Left cardiac atrium (tissue), 4 donors: ENCODE results near the gene AUTS2. TPM values are rescaled to one million over a fixed set of nuclear protein-coding genes. Genes with fewer than 3 reads are reported as not detected.
A peak's percentile ranks its signal among the peaks of the same experiment; 100 is the strongest.

ENCODE experiments used
- ATAC-seq, 2 donors: fragments of 200-7000 bp; cut with Tn5 transposase; one replicate each; pipeline ENCODE4 v1.9.1; 2020; ENCODE audit warnings: mild to moderate bottlenecking in 2 of 2, moderate library complexity in 2 of 2
- DNase-seq: peaks from one replicate; pipeline ENCODE4 v3.0.0-alpha.2; 2020
- intact Hi-C, 2 donors: fragments of 100-400 bp; cut with DNase I; formaldehyde crosslinking; loops; one replicate each; pipeline versions ENCODE4 v1.14.1 to v1.15.1; 2022 to 2023
- total RNA-seq, 2 donors: library from RNA; stranded (reverse); fragmentation: NEBNext Ultra II Directional; extraction: Animal tissue kit (Norgen Biotek cat#: 25700); gene quantifications; one replicate each; pipeline ENCODE4 v1.2.1, GENCODE V29; 2021
- donor health status: DM: no; HTN: yes; CAD: no.
- donor health status: DM: no; HTN: yes; CAD: no; lungs with severe emphysema.
- donor health status: DM: yes; HTN: yes; CAD: no.
- donor health status: Dilated cardiomyopathy.

Gene AUTS2
- total RNA-seq, 2 donors from 2014 or later: 10.5 to 15.2 TPM

DNA sequence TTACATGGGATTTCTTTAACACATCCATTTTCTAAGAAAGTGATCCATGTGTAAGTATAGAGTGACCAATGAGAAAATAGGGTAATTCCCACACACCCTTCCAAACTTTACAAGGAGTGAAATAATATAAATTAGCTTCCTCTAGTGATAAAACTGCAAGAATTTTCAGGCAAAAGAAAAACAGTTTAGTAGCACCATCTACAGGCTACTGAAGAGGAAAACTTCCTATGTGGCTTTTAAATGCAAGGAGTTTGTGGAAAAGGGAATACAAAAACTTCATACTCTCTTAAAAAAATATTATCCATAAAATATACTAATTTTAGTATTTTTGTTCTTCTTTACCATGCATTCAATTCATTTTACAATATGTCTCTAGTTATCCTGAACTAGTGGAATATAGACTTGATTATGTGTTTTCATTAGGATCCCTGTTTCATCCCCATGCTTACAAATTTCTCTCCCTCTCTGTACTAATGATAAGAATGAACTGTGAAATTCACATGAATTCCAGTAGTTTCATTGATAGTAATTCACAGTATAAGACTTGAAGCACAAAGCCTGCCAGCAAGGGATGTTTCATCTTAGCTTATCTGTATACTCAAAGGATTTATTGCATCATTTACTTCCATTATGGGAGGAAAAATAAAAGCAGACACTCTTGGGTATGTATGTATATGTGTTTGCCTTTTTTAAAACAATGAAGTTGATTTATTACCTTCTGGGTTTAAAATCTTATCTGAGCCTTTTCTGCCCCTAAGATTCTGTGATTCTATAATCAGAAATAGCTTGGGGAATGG lies 442.9 kb downstream of the AUTS2 start:
- DNase-seq: no peak
- ATAC-seq: peak in 1 of 2 donors; percentile 14
- intact Hi-C loops: loop anchor here (5.0 kb wide), 1 partner anchor 656 kb away; no protein-coding TSS in a partner anchor

DNA sequence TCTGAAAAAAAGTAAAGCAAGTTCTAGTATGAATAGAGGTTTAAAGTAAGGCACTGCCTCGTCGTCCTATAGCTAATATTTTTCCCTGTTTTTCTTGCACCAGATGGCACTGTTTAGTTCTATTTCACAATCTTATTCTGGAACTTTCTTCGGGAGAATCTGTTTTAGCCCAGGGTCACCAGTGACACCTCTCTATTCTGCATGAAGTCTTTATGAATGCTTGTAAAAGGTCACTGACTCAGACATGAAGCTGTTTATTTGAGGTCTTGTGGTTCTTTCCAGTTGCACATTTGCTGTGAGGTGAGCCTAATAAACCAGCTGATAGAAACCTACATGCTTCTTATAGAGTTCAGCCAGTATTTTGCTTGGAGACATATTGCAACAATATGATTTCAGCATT lies 444.3 kb downstream of the AUTS2 start:
- DNase-seq (no peak), ATAC-seq (peak; percentile 35 to 57)
- intact Hi-C loops: loop anchor here (2.0 to 5.0 kb wide), 2 partner anchors 118 to 655 kb away; no protein-coding TSS in a partner anchor

DNA sequence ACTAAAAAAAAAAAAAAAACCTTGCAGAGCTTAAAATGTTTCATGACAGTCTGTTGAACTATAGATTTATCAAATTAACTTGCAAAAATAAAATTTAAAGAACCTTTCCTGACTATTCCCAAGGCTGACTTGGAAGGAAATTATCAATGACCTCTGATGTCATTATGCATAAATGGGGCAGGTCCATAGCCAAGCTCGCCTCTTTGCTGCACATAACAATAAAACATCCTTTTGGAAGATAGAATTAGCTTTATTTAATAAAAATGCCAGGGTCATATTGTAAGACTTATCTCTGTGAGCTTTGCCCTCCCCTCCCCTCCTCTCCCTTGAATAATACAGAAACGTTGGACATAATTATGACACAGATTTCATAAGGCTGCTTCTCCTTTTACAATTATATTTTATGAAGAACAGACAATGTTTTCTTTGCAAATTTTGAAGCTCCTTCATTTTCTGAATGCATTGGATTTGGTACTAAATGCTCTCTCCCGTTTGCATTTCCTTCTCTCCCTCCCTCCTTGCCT lies 444.8 kb downstream of the AUTS2 start:
- ATAC-seq (no peak), DNase-seq (no peak)
- intact Hi-C loops: loop anchor here (2.0 to 5.0 kb wide), 2 partner anchors 118 to 654 kb away; no protein-coding TSS in a partner anchor

DNA sequence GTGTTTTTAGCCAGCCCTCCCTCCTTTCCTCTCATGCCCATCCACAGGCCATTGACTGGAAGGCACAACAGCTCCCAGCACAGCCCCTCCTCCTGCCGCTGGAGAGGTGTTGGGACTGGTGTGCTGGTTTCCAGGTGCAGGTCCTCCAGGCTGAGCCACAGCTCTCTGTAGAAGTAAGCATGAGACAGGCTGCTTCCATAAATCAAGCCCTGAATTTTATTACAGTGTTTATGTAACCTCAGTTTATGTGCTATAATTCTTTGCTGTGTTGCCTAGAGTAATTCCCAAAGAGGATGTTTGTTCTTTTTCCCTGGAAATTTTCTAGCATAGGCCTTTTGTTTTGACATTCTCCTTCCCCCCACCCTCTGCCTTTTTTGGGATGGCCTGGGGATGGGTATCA lies 445.8 kb downstream of the AUTS2 start:
- DNase-seq: no peak
- intact Hi-C loops: loop anchor here (5.0 kb wide), 1 partner anchor 653 kb away; no protein-coding TSS in a partner anchor
- ATAC-seq: peak in 1 of 2 donors; percentile 24

DNA sequence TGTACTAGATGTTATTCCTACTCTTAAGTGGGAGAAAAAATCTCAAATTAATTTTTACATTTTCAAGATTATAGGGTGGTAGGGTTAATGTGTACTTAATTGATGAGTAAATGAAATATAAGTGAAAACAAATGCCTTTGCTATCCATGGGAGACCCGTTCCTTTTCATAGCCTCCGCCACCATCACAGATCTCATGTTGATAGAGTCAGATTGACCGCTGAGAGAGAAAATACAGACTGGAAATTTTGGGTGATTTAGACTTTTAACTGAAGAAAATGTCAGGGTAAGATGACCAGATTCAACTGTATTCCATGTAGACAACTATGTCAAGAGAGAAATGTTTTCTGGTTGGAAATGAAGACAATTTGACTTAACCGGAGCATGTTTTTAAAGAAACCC lies 446.2 kb downstream of the AUTS2 start:
- ATAC-seq (no peak), DNase-seq (no peak)
- intact Hi-C loops: loop anchor here (5.0 kb wide), 1 partner anchor 653 kb away; no protein-coding TSS in a partner anchor

DNA sequence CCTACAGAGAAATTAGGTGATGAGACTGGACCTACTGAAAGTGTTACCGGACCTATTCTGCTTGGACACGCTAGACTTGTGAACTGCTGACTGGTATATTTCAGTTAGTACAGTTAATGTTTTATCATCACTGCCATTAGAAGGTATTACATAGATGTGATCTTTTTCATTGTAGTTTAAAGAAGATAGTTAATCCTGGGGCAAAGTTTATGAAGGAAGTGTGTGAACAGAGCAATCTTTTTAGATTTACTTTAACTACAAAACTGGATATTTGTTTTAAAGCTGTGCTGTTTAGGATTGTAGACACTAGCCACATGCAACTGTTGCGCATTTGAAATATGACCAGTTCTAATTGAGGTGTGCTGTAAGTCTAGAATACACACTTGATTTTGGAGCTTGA lies 446.7 kb downstream of the AUTS2 start:
- ATAC-seq: no peak
- DNase-seq: no peak
- intact Hi-C loops: loop anchor here (5.0 kb wide), 1 partner anchor 652 kb away; no protein-coding TSS in a partner anchor

DNA sequence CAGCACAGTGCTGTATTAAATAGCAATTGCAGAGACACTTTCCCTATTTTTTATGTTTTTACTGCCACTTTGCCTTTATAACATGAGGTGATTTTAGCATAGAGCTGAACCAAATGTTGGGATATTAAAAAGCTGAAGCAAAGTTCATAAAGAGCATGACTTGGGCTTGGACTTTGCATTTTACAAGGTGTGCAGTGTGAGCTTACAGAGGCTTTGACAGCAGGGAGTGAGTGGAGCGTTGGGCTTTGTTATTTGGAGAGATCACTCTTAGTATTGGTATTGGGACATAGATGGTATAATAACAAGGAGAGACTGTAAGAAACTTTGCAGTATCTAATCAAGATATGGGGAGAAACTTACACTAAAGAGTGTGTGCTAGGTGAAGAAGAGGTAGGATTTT lies 449.1 kb downstream of the AUTS2 start:
- intact Hi-C loops: no loop called here
- ATAC-seq (no peak), DNase-seq (no peak)

DNA sequence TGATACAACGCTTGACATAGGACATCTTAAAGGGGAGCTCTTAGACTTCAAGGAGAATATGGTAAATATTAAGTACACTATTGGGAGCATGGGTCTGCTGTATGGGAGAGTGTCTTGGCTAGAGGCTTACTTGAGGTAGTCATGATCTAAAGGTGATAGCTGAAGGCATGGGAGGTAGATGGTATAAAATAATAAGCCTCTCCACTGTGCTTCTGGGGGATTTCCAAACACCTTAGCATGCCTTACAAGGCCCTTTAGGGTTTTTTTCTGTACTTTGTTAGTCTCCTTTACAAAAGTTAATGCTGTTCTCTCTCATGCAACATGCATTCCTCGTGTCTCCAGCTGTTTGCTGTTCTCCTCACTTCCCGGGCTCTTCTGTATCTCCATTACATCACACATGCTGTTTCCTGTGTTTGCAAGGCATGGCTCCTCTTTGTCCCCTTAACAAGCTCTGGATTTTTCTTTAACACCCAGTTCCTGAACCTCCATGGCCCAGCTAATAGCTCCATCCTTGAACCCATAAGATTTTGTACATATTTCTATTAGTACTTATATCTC lies 449.7 kb downstream of the AUTS2 start:
- DNase-seq (no peak), ATAC-seq (no peak)
- intact Hi-C loops: no loop called here

DNA sequence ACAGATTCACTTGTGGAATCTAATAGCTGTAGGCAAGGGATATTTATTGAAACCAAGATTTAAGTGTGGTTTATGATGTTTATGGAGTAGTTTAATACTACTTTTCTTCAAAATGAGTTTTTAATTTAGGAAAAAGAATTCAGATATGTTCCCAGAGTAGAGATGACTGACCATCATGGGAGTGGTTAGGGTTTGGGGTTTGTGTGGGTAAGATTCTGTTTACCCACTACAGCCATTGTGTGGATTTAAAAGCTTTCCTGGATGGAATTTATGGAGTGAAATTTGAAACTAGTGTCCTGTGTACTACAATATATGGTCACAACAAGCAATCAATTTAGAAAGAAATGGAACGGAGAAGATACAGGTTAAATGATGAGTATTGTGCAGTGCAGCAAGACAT lies 453.5 kb downstream of the AUTS2 start:
- intact Hi-C loops: no loop called here
- ATAC-seq (no peak), DNase-seq (no peak)

DNA sequence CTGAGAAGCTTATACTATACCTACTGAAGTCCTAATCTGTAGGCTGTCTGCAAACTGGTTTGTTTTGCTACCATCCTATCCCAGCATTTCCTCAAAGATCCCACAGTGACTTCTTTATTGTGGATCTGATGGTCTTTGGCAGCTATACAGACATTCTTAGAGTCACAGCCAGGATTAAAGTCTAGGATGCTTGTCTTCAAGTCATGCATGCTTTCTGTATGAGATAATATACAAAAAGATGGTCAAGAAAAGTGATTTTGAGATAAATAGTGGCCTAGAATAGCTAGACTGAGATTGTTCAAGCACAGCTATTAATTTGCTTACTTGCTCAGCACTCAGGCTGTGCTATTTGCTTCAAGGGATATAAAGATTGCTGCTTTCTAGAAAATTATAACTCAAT lies 454.4 kb downstream of the AUTS2 start:
- DNase-seq (no peak), ATAC-seq (no peak)
- intact Hi-C loops: no loop called here

DNA sequence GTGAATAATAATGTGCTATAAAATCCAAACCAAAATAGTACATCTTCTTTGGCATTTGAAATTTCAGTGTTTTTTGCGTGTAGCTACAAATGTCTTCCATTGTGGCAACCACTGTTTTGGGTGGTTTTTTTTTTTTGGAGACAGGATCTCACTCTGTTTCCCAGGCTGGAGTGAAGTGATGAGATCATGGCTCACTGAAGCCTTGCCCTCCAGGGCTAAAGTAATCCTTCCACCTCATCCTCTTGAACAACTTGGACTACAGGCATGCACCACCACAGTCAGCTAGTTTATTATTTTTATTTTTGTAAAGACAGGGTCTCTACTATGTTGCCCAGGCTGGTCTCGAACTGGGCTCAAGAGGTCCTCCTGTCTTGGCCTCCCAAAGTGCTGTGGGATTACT lies 455.1 kb downstream of the AUTS2 start:
- ATAC-seq: no peak
- DNase-seq: no peak
- intact Hi-C loops: no loop called here

DNA sequence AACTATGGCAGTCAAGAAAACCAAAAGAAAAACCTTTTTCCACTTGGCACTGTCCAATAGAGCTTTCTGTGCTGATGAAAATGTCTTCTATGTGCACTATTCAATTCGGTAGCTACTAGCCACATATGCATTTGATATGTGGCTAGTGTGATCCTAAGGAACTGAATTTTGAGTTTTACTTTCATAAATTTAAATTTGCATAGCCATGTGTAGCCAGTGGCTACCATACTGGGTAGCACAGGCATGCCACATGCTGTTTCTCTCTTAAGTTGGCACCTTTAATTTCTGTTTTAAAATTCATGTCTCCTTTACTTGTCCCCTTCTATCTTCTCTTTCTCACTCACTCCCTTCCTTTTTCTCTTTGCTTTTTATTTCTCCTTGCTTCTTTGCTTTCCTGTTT lies 455.7 kb downstream of the AUTS2 start:
- DNase-seq (no peak), ATAC-seq (no peak)
- intact Hi-C loops: no loop called here

DNA sequence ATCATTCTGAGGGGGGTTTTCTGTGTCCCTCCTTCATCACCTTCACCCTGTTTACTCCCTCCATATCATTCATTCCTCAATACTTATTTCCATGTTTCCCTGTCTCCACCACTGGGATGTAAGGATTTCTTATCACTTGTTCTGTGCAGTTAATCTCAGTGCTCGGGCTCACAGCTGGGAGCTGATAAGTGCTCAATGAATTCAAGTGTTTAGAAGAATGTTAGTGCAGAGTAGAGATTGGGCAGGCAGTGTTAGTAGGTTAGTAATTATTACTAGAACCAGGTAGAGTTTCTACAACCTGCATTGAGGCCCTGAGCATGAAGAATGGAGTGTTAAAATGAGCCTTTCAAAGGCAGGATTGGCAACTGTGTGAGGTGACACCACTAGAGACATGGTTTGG lies 458.1 kb downstream of the AUTS2 start:
- no peak for ATAC-seq
- no peak for DNase-seq
- intact Hi-C loops: no loop called here

DNA sequence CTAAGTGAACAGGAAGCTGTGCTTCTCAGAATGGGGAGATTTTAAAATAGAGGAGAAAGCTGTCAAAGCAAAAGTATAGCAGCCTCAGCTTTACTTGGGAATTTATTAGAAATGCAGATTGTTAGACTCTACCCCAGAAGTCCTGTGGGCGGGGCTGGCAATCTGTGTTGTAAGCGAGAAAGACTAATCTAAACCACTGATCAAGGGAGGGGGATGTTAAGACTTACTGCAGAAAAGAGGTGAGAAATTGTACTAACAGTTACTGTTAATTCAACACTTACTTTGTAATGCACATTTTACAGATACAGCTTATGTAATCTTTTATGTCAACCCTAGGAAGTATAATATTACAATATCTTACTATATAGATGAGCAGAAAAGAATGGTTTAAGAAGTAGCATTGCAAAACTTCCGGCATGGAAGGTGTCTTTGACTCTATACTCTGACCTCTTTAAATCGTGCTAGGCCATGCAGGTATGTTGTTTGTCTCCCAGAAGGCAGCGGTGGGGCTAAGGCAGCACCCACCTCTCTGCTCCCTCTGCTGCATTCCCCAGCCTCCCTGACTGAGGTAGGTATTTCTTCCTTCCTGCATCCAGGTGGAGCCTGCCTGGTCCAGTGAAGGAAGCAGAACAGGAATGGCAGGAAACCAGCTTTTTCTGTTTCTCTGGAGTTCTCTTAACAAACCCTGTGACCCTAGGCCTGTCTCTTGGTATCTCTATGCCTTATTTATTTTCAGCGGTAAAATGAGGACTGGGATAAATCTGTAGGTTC lies 462.2 kb downstream of the AUTS2 start:
- no peak for ATAC-seq
- intact Hi-C loops: loop anchor here in 1 of 2 donors (10.0 kb wide), 1 partner anchor 94 kb away; no protein-coding TSS in a partner anchor
- DNase-seq: no peak

DNA sequence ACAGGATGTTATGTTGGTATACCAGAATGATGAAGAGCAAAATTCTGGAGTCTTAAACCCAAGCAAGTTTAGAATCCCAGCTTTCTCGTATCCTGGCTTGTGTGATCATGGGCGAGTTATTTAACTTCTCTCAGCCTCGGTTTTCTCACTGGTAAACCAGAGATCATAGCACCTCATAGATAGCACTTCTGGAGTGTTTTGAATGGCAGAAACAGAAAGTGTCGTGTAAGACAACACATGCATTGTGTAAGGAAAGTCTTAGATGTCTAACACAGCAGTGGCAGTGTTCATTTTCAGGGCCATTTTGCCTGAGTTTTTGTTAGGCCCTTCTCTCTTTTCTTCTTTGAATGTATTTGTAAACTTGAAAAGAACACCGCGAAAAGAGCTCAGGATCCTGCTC lies 465.1 kb downstream of the AUTS2 start:
- intact Hi-C loops: loop anchor here in 1 of 2 donors (10.0 kb wide), 1 partner anchor 91 kb away; no protein-coding TSS in a partner anchor
- DNase-seq: no peak
- ATAC-seq: no peak

DNA sequence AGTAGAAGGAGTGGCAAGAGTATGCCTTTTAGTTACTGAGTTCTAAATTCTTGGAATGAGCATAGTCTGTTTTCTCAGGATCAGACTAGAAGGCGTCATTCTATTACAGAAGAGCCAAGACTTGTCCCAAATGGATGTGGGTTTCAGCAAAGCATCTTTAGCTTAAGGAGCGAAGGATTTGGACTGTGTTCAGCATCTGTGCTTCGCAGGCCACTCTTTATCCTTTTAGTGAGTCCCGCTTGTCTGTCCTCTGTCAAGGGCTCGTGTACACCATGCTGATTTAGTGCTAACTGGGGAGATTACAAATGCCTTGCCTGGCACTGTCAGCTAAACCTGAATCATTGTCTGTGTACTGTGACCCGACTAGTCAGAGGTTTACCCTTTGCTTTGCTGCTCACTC lies 465.7 kb downstream of the AUTS2 start:
- DNase-seq: no peak
- ATAC-seq: peak; percentile 68 to 93
- intact Hi-C loops: loop anchor here in 1 of 2 donors (10.0 kb wide), 1 partner anchor 91 kb away; no protein-coding TSS in a partner anchor

DNA sequence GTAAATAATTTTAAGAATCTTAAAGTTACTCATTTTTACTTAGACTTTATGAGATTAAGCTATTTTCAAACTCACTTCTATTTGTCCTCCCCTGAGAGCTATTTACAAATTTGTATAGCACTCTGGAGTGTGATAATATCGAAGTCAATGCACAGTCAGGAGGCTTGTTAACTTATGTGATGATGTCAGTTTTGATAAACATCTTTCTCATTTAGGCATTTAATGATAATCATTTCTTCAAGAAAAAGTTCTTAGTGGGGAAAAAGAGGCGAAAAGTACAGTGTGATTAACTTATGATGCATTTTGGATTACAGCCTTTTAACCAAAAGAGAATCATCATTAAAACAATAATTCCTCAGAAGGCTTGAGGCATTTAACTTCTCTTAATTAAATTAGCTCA lies 468.6 kb downstream of the AUTS2 start:
- no peak for ATAC-seq
- intact Hi-C loops: loop anchor here in 1 of 2 donors (10.0 kb wide), 1 partner anchor 88 kb away; no protein-coding TSS in a partner anchor
- no peak for DNase-seq

DNA sequence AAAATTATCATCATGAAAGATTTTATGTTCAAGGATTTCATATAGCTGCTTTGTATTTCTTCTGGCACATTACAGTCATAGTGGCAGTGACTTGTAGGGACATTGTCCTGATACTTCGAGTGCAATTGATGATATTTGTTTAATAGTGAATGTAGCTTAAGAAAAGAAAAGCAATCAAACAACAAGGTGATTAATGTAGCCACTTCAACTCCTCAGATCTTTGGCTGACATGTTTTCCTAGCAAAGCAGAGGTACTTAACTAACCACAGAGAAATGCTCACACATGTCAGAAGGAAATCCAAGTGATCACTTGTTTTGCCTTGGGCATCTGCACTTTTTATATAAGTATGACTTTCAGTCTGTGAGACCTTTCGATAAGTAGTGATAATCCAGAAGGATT lies 470.3 kb downstream of the AUTS2 start:
- intact Hi-C loops: loop anchor here in 1 of 2 donors (10.0 kb wide), 1 partner anchor 86 kb away; no protein-coding TSS in a partner anchor
- ATAC-seq (no peak), DNase-seq (no peak)

DNA sequence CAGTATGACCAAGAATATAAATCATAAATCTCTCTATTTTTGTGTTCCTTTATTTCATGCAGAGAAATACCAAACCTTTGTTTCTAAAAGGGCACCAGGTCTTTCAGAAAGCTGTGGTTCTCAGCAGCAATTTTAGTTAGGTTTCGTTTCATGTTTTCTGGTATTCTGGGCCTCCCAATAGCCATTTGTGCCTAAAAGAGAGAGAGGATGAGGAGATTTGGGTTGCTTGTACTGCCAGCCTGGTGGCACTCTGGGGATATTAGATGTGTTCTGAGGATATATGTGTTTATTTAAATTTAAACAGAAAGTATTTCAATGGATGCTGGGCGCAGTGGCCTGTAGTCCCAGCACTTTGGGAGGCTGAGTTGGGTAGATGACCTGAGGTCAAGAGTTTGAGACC lies 471.7 kb downstream of the AUTS2 start:
- no peak for ATAC-seq
- DNase-seq: no peak
- intact Hi-C loops: loop anchor here in 1 of 2 donors (10.0 kb wide), 1 partner anchor 85 kb away; no protein-coding TSS in a partner anchor
